ENCODE measurements around the gene SPEM3.

Gene SPEM3

GRCh38 chr17:7428557-7428956 is at the start of gene SPEM3:
Gene SPEM3, plus strand, starts transcription at chr17:7428857. Its CDS starts 46 bp downstream, at chr17:7428903.
- DNase-seq (ENCODE audit: low read depth in 2 of 2): no peak

- DNase-seq (ENCODE audit: low read depth in 2 of 2): no peak
These were observed 49.5 kb upstream of the SPEM3 start for GRCh38 chr17:7379134-7379533.

GRCh38 chr17:7380321-7380720 is 48.3 kb upstream of the SPEM3 start:
- DNase-seq (ENCODE audit: low read depth in 2 of 2): no peak

GRCh38 chr17:7380855-7381683 is 47.6 kb upstream of the SPEM3 start, which contains the start of gene TNK1:
Gene TNK1, plus strand, starts transcription at chr17:7381089. Its CDS starts 1,838 bp downstream, at chr17:7382927.
- DNase-seq (ENCODE audit: low read depth in 2 of 2): no peak

- DNase-seq (ENCODE audit: low read depth in 2 of 2): no peak
These were observed 45.8 kb upstream of the SPEM3 start for GRCh38 chr17:7382901-7383300.

GRCh38 chr17:7383371-7383741 is 45.3 kb upstream of the SPEM3 start:
- DNase-seq (ENCODE audit: low read depth in 2 of 2): no peak

GRCh38 chr17:7383742-7384488 is 44.7 kb upstream of the SPEM3 start:
- DNase-seq (ENCODE audit: low read depth in 2 of 2): peak; percentile 63 to 70

GRCh38 chr17:7384489-7385081 is 44.1 kb upstream of the SPEM3 start:
- no peak for DNase-seq (ENCODE audit: low read depth in 2 of 2)

GRCh38 chr17:7388856-7389255 is 39.8 kb upstream of the SPEM3 start:
- no peak for DNase-seq (ENCODE audit: low read depth in 2 of 2)

- DNase-seq (ENCODE audit: low read depth in 2 of 2): no peak
These were observed 38.4 kb upstream of the SPEM3 start for GRCh38 chr17:7389924-7390910.

- DNase-seq (ENCODE audit: low read depth in 2 of 2): no peak
These were observed 37.4 kb upstream of the SPEM3 start for GRCh38 chr17:7391307-7391706.

GRCh38 chr17:7392696-7393612 is 35.7 kb upstream of the SPEM3 start:
- no peak for DNase-seq (ENCODE audit: low read depth in 2 of 2)

GRCh38 chr17:7393613-7394451 is 34.8 kb upstream of the SPEM3 start:
- peak; percentile 32 to 35 for DNase-seq (ENCODE audit: low read depth in 2 of 2)

GRCh38 chr17:7394452-7395191 is 34.0 kb upstream of the SPEM3 start, which contains the start of gene PLSCR3:
Gene PLSCR3, minus strand, starts transcription at chr17:7394525. Its CDS starts 415 bp downstream, at chr17:7394110.
- DNase-seq (ENCODE audit: low read depth in 2 of 2): peak; percentile 78 to 83

- DNase-seq (ENCODE audit: low read depth in 2 of 2): no peak
These were observed 32.5 kb upstream of the SPEM3 start for GRCh38 chr17:7396147-7396546.

- DNase-seq (ENCODE audit: low read depth in 2 of 2): no peak
These were observed 30.0 kb upstream of the SPEM3 start for GRCh38 chr17:7398612-7399011.

- no peak for DNase-seq (ENCODE audit: low read depth in 2 of 2)
These were observed 25.5 kb upstream of the SPEM3 start for GRCh38 chr17:7403043-7403726.

- DNase-seq (ENCODE audit: low read depth in 2 of 2): no peak
These were observed 25.0 kb upstream of the SPEM3 start for GRCh38 chr17:7403727-7403976.
